Vagina (tissue), 2 donors: ENCODE results near the gene HSPBP1.

ENCODE experiments used
- CTCF ChIP-seq, 3 experiments: fragments of 450-650 bp in 2 of 3; fragments of 200-600 bp in 1 of 3; sonication (generic) in 1 of 3; IDR thresholded peaks; one replicate each; pipeline ENCODE4 v1.5.1; 2017 to 2019; ENCODE audit warnings: antibody characterized with exemption in 3 of 3, mild to moderate bottlenecking in 2 of 3, moderate library complexity in 2 of 3
- POLR2AphosphoS5 ChIP-seq, 2 donors: sonication (generic); formaldehyde crosslinking; IDR thresholded peaks; one replicate each; pipeline ENCODE4 v1.9.0; 2017; ENCODE audit warnings: antibody characterized with exemption in 2 of 2, mild to moderate bottlenecking in 2 of 2, low read depth in 1 of 2; ENCODE audit not compliant: insufficient read depth in 1 of 2

- TF ChIP-seq POLR2AphosphoS5 (IDR thresholded peaks at IDR 0.05; ENCODE audit: insufficient read depth in 1 of 2, low read depth in 1 of 2) = no peak
- no peak for TF ChIP-seq CTCF (IDR thresholded peaks at IDR 0.05)
Observed at GRCh38 chr19:55261671-55262126, 18.2 kb downstream of the HSPBP1 start.
